Upper lobe of right lung (tissue), 1 donor: Measurements from ENCODE around the gene IKZF4. TPM values are rescaled to one million over a fixed set of nuclear protein-coding genes. Genes with fewer than 3 reads are reported as not detected.

Experiments used
- ATAC-seq: fragments of 200-7000 bp; cut with Tn5 transposase; one replicate; pipeline ENCODE4 v1.9.1; 2020; ENCODE audit warnings: mild to moderate bottlenecking, moderate library complexity
- DNase-seq: peaks from one replicate; pipeline ENCODE4 v3.0.0-alpha.2; 2020
- H3K27ac ChIP-seq: fragments of 200-600 bp; one replicate; pipeline ENCODE4 v1.8.0; 2022
- H3K27me3 ChIP-seq: fragments of 200-600 bp; one replicate; pipeline ENCODE4 v1.8.0; 2022; ENCODE audit warnings: mild to moderate bottlenecking
- H3K36me3 ChIP-seq: fragments of 200-600 bp; one replicate; pipeline ENCODE4 v1.8.0; 2022
- H3K4me1 ChIP-seq: fragments of 200-600 bp; one replicate; pipeline ENCODE4 v1.8.0; 2022
- H3K4me3 ChIP-seq: fragments of 200-600 bp; one replicate; pipeline ENCODE4 v1.8.0; 2022; ENCODE audit warnings: mild to moderate bottlenecking
- H3K9me3 ChIP-seq: fragments of 200-600 bp; one replicate; pipeline ENCODE4 v1.8.0; 2022
- CTCF ChIP-seq: fragments of 200-600 bp; IDR thresholded peaks from one replicate; pipeline ENCODE4 v1.8.0; 2022; ENCODE audit warnings: antibody characterized with exemption
- intact Hi-C: fragments of 100-400 bp; cut with DNase I; formaldehyde crosslinking; loops from one replicate; pipeline ENCODE4 v1.11.0; 2022
- total RNA-seq: library from RNA; stranded (reverse); fragmentation: NEBNext Ultra II Directional; extraction: Animal tissue kit (Norgen Biotek cat#: 25700); gene quantifications from one replicate; pipeline ENCODE4 v1.2.1, GENCODE V29; 2021
- donor health status: DM: no; HTN: yes; CAD: no; lungs with severe emphysema.

IKZF4 gene
- total RNA-seq, 1 donor from 2014 or later: 10.5 TPM

- DNase-seq (no peak), ATAC-seq (peak; percentile 40)
- Histone ChIP-seq H3K4me3 (peak overlapping the region; percentile 59), H3K9me3 (no peaks in the 10 kb centered on the region), H3K27me3 (peaks cover 12% of the 10 kb centered on the region), H3K36me3 (no peaks in the 10 kb centered on the region), H3K4me1 (peaks cover 5% of the 10 kb centered on the region), H3K27ac (peak overlapping the region; percentile 74)
- intact Hi-C loops: no loop called here
- TF ChIP-seq CTCF: no peak
These were observed 59.8 kb downstream of the IKZF4 start for GRCh38 chr12:56080556-56081138.

GRCh38 chr12:56081393-56082347 is 60.8 kb downstream of the IKZF4 start:
- peaks cover 12% of the 10 kb centered on the region for H3K27me3 ChIP-seq
- ATAC-seq (no peak), DNase-seq (no peak)
- H3K27ac ChIP-seq: peak overlapping the region; percentile 74
- TF ChIP-seq CTCF: no peak
- no peaks in the 10 kb centered on the region for H3K9me3 ChIP-seq
- peak overlapping the region; percentile 59 for H3K4me3 ChIP-seq
- H3K36me3 ChIP-seq: no peaks in the 10 kb centered on the region
- peaks cover 5% of the 10 kb centered on the region for H3K4me1 ChIP-seq
- intact Hi-C loops: no loop called here

GRCh38 chr12:56082382-56082781 is 61.5 kb downstream of the IKZF4 start:
- no peak for DNase-seq
- no peak for ATAC-seq
- H3K36me3 ChIP-seq: no peaks in the 10 kb centered on the region
- no peak overlapping the region for H3K27ac ChIP-seq
- H3K4me1 ChIP-seq: peaks cover 5% of the 10 kb centered on the region
- intact Hi-C loops: no loop called here
- H3K9me3 ChIP-seq: no peaks in the 10 kb centered on the region
- TF ChIP-seq CTCF: no peak
- no peak overlapping the region for H3K4me3 ChIP-seq
- H3K27me3 ChIP-seq: peaks cover 12% of the 10 kb centered on the region

GRCh38 chr12:56082967-56083366 is 62.1 kb downstream of the IKZF4 start:
- intact Hi-C loops: no loop called here
- Histone ChIP-seq H3K36me3 (no peaks in the 10 kb centered on the region), H3K9me3 (no peaks in the 10 kb centered on the region), H3K27ac (no peak overlapping the region), H3K27me3 (peaks cover 12% of the 10 kb centered on the region), H3K4me3 (no peak overlapping the region), H3K4me1 (peaks cover 11% of the 10 kb centered on the region)
- ATAC-seq (no peak), DNase-seq (no peak)
- TF ChIP-seq CTCF: no peak

- ATAC-seq: peak; percentile 3
- no peak overlapping the region for H3K4me3 ChIP-seq
These were observed 64.2 kb downstream of the IKZF4 start for GRCh38 chr12:56084958-56085543.

More at GRCh38 chr12:56084958-56085543, 64.2 kb downstream of the IKZF4 start:
- TF ChIP-seq CTCF: peak; percentile 41
- H3K9me3 ChIP-seq: no peaks in the 10 kb centered on the region
- H3K27ac ChIP-seq: no peak overlapping the region
- H3K4me1 ChIP-seq: peaks cover 11% of the 10 kb centered on the region
- peaks cover 11% of the 10 kb centered on the region for H3K27me3 ChIP-seq
- H3K36me3 ChIP-seq: no peaks in the 10 kb centered on the region
- intact Hi-C loops: no loop called here
- DNase-seq: no peak
